Umbilical cord (tissue), 2 donors: ENCODE results near the gene CTIF. TPM values are rescaled to one million over a fixed set of nuclear protein-coding genes. Genes with fewer than 3 reads are reported as not detected.

ENCODE experiments used
- DNase-seq: peaks from one replicate; pipeline ENCODE4 v3.0.0-alpha.2; 2015; ENCODE audit warnings: low spot score
- total RNA-seq: library from RNA; depleted of rRNA; stranded (reverse); fragments of >200 nt; gene quantifications from one replicate; pipeline ENCODE4 v1.2.3, GENCODE V29; 2014; ENCODE audit warnings: low replicate concordance; ENCODE audit not compliant: insufficient read depth

The CTIF gene
- total RNA-seq, 1 donor from 2014 or later, result 39.7 TPM

- DNase-seq, result no peak
Measured at GRCh38 chr18:48817021-48817461, 278.2 kb downstream of the CTIF start.

GRCh38 chr18:48818329-48819254 lies 279.8 kb downstream of the CTIF start:
- no peak for DNase-seq

- no peak for DNase-seq
Measured at GRCh38 chr18:48819276-48819675, 280.4 kb downstream of the CTIF start.

- no peak for DNase-seq
Measured at GRCh38 chr18:48819781-48820482, 281.1 kb downstream of the CTIF start.

- no peak for DNase-seq
Measured at GRCh38 chr18:48820483-48821250, 281.8 kb downstream of the CTIF start.

- no peak for DNase-seq
Measured at GRCh38 chr18:48821251-48821590, 282.4 kb downstream of the CTIF start.

- no peak for DNase-seq
Measured at GRCh38 chr18:48821845-48822244, 283.0 kb downstream of the CTIF start.

GRCh38 chr18:48824231-48824970 lies 285.6 kb downstream of the CTIF start:
- no peak for DNase-seq

- DNase-seq, result peak; percentile 58
Measured at GRCh38 chr18:48825101-48825745, 286.4 kb downstream of the CTIF start.

- DNase-seq, result no peak
Measured at GRCh38 chr18:48826271-48826670, 287.4 kb downstream of the CTIF start.

- DNase-seq, result peak; percentile 75
Measured at GRCh38 chr18:48826806-48827205, 288.0 kb downstream of the CTIF start.

GRCh38 chr18:48827291-48828193 lies 288.7 kb downstream of the CTIF start:
- no peak for DNase-seq

GRCh38 chr18:48828194-48828545 lies 289.3 kb downstream of the CTIF start:
- DNase-seq, result peak; percentile 98

GRCh38 chr18:48828691-48829442 lies 290.0 kb downstream of the CTIF start:
- peak; percentile 95 for DNase-seq

GRCh38 chr18:48829443-48830149 lies 290.8 kb downstream of the CTIF start:
- peak; percentile 65 for DNase-seq

- DNase-seq, result no peak
Measured at GRCh38 chr18:48831113-48831759, 292.4 kb downstream of the CTIF start.

GRCh38 chr18:48831802-48832201 lies 293.0 kb downstream of the CTIF start:
- no peak for DNase-seq
